OCI-LY1 (cell line): ENCODE measurements around the gene RBM28.

Experiments used
- CTCF ChIP-seq: fragments of 200-600 bp; sonication (generic), shearing (Covaris generic); IDR thresholded peaks from 2 replicates; pipeline ENCODE4 v1.5.1; 2017; ENCODE audit warnings: mild to moderate bottlenecking, antibody characterized with exemption, low read length, moderate library complexity, mixed read lengths
- EZH2 ChIP-seq: fragments of 200-600 bp; sonication (generic), shearing (Covaris generic); IDR thresholded peaks from 2 replicates; pipeline ENCODE4 v1.8.0; 2017; ENCODE audit warnings: borderline replicate concordance, mixed run types, mild to moderate bottlenecking, antibody characterized with exemption, low read length, moderate library complexity, mixed read lengths

- TF ChIP-seq CTCF (no peak), EZH2 (no peak)
Measured at GRCh38 chr7:128304212-128304611, 39.5 kb downstream of the RBM28 start.
